Iris pigment epithelial cell (primary cell): ENCODE data around the gene ANKRD16.
"Not testable (repeated sequence)": the region's sequence is repeated elsewhere in the genome, so short reads cannot be mapped to it uniquely, and the experiment has no call there.

Experiments used
- DNase-seq: peaks from one replicate; pipeline ENCODE4 v3.0.0-alpha.2; 2011; ENCODE audit warnings: low read depth

ANKRD16 gene

DNA sequence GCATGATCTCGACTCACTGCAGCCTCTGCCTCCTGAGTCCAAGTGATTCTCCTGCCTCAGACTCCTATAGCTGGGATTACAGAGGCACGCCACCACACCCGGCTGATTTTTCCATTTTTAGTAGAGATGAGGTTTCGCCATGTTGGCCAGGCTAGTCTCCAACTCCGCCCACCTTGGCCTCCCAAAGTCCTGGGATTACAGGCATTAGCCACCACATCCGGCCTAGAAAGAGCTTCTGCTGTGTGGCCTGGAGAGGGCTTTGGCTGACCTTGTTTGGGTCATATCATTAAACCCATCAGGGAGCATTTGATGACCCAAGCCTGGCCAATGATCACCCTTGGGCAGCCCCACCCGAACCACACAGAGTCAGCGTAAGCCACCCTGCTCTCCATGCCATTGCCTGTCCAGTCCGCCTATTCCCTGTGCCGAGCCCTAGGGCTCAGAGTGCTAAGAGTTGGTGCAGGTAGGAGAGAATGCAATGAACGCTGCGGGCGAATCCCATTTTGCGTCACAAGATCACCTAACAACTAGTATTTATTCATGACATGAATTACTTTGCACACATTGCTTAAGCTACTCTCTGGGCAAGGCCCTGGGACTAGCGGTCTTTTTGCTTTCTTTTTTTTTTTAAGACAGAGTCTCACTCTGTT lies 54.1 kb downstream of the ANKRD16 start:
- DNase-seq: no peak

GRCh38 chr10:5833814-5834213 lies 55.9 kb downstream of the ANKRD16 start:
- no peak for DNase-seq

DNA sequence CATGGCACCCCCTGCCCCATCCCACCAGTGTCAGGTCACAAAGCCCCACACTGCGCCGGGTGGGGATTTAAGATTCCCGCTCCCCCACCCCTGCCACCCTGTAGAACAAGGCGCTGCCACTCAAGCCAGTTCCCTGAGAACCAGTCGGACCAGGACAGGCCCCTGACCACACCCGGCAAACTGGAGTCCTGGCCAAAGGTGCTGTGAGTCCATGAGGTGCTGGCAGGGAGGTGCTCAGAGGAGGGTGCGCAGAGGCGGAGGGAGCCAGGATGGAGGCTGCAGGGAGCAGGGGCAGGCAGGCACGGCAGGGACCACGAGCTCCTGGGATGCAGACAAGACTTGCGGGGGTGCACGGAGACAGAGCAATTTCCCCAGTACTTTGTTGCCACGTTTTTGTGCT lies 56.7 kb downstream of the ANKRD16 start:
- DNase-seq: no peak

GRCh38 chr10:5831446-5831782 lies 58.3 kb downstream of the ANKRD16 start:
- no peak for DNase-seq

GRCh38 chr10:5830629-5831445 lies 58.9 kb downstream of the ANKRD16 start:
- DNase-seq: no peak

DNA sequence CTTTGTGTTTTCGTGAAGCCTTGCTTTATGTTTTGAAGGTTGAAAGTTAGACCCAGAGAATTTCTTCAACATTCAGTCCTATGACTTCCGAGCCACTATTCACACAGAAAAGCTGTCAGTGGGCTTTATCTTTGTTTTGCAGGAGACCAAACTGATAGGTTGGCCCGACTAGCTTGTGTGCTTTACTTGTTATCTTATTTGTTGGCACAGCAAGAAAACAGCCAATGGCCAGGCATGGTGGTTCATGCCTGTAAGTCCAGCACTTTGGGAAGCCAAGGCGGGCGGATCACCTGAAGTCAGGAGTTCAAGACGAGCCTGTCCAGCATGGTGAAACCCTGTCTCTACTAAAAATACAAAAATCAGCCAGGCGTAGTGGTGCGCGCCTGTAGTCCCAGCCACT lies 60.4 kb downstream of the ANKRD16 start:
- no peak for DNase-seq

DNA sequence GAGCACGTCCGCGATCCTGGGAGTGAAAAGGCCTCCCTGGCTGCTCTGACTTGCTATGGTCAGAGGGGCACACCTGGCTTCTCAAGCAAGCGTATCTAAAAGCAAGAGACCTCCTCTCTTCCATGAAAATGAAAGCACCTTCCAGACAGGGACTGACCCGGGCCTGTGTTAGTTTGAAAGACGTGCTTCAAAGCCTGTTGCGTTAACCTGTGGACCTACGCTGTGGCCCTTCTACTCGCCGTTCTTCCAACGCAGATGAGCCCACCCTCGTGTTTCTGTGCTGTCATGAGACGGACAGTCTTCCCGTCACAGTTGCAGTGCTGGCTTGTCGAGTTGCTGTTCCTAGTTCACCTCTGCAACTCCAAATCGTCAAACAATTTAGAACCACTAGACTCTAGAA lies 61.0 kb downstream of the ANKRD16 start:
- DNase-seq: no peak

DNA sequence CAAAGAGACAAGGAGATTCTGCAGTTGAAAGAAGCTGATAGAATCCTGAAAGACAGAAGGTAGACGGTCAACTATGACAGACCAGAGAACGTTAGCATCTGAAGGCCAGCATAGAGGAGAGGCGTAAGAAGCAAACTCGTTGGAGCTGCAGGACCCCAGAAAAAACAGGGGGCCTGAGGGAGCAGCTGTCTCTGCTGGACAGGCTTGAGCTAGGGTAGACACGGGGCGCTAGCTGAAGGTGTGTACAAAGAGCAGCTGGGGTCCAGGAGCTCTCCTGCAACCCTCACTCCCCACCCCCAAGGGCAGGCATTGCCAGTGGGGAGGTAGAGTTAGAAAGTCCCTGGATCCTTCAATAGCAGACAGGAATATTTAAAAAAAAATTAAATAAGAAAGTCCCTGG lies 61.9 kb downstream of the ANKRD16 start:
- DNase-seq: no peak

DNA sequence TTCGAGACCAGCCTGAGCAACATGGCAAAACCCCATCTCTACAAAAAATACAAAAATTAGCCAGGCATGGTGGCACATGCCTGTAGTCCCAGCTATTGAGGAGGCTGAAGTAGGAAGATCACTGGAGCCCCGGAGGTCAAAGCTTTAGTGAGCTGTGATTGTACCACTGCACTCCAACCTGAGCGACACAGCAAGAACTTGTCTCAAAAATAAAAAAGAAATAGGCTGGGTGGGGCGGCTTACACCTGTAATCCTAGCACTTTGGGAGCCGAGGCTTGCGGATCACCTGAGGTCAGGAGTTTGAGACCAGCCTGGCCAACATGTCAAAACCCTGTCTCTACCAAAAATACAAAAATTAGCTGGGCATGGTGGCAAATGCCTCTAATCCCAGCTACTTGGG lies 63.2 kb downstream of the ANKRD16 start:
- DNase-seq: not testable (repeated sequence)

DNA sequence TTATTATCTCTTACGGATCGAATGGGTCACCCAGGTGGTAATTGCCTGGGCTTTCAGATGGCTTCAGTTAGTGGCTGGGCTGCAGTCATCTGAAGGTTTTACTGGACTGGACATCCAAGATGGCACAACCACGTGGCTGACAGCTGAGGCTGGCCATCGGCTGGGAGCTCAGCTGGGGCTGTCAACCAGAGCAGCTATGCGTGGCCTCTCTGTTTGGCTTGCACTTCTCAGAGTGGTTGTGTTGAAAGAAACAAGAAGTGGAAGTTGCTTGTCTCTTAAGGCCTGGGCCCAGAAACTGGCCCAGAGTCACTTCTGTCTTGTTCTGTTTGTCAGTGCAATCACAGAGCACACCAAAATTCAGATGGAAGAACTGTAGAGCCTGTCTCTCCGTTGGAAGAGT lies 70.8 kb downstream of the ANKRD16 start:
- no peak for DNase-seq

- no peak for DNase-seq
Measured at GRCh38 chr10:5818048-5818331, 71.7 kb downstream of the ANKRD16 start.

DNA sequence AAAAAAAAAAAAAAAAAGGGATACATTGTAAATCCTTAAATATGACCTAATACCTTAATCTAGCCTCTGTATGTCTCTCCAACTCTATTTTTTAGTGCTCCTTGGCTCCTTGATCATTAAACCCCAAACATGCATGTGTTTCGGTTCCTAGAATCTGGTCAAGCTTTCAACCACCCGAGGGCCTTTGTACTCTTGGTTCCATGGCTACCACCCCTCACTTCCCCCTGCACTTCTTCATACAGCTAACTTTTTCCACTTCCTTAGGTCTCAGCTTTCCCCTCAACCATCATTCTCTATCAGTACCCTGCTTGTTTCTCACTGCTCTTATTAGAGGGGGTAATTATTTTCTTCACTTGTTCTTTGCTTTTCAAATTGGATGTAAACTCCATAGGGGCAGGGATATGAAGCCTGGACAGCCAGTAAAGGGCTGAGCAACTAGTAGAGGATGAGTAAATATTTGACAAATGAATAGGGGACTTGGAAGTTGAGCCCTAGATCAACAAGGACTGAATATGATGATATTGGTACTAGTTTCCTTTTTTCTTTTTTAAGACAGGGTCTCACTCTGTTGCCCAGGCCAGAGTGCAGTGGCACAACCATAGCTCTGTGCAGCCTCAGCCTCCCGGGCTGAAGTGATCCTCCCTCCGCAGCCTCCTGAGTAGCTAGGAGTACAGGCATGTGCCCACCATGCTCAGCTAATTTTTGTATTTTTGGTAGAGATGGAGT lies 72.2 kb downstream of the ANKRD16 start:
- DNase-seq: no peak

GRCh38 chr10:5816170-5816569 lies 73.5 kb downstream of the ANKRD16 start:
- no peak for DNase-seq

- DNase-seq: peak; percentile 44
Measured at GRCh38 chr10:5814110-5815107, 75.3 kb downstream of the ANKRD16 start.

GRCh38 chr10:5813341-5814109 lies 76.2 kb downstream of the ANKRD16 start, which contains the start of gene GDI2:
Gene GDI2 (minus strand): TSS chr10:5813434. CDS start chr10:5813258, 176 bp downstream.
- DNase-seq: peak; percentile 96

GRCh38 chr10:5813091-5813340 lies 76.7 kb downstream of the ANKRD16 start:
- no peak for DNase-seq

- DNase-seq: no peak
Measured at GRCh38 chr10:5812283-5813090, 77.2 kb downstream of the ANKRD16 start.
